GM12874 (cell line): ENCODE results near the gene ERP44.

Source experiments
- TF ChIP-seq, protein P1 (sequence below): IDR thresholded peaks from 2 replicates; pipeline ENCODE4 v1.5.1; 2011; ENCODE audit warnings: low read depth, mild to moderate bottlenecking, control low read depth, low read length, moderate library complexity; ENCODE audit not compliant: insufficient read depth

ERP44 gene

DNA sequence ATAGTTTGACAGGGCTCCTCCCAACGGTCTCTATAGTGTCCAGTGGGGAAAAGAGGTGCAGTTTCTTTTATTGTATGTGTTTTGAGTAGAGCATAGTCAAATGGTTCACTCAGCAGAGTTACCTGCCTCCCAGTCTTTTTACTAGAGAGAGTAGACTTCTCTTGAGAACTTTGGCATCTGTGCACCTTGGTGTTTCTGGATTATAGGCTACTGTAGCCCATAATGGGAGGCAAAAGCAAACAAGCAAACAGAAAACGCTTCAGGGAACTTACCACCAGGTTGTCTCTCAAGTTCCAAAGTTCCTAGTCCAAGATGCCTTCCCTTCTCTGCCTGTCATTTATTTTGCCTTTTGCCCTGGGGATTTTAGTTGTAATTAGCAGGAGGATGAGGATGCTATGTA is 26.4 kb upstream of the ERP44 start:
- TF ChIP-seq, protein P1, sequence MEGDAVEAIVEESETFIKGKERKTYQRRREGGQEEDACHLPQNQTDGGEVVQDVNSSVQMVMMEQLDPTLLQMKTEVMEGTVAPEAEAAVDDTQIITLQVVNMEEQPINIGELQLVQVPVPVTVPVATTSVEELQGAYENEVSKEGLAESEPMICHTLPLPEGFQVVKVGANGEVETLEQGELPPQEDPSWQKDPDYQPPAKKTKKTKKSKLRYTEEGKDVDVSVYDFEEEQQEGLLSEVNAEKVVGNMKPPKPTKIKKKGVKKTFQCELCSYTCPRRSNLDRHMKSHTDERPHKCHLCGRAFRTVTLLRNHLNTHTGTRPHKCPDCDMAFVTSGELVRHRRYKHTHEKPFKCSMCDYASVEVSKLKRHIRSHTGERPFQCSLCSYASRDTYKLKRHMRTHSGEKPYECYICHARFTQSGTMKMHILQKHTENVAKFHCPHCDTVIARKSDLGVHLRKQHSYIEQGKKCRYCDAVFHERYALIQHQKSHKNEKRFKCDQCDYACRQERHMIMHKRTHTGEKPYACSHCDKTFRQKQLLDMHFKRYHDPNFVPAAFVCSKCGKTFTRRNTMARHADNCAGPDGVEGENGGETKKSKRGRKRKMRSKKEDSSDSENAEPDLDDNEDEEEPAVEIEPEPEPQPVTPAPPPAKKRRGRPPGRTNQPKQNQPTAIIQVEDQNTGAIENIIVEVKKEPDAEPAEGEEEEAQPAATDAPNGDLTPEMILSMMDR = no peak

DNA sequence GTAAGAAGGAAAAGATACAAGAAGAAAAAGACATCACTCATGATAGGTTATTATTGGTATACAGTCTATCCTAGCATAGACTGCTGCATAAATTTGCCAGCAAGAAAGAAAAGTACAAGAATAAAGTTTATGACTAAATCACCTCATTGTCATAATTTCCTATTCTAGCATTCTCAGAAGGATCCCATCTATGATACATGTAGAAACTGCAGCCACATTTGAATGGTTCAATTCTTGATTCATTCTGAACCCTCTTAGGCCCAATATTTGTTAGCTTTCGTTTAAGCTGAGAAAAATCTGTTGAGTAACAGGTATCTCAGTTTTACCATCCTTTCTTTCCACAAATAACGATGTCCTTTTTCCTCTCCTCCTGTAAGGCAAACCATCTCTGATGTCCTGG is 21.5 kb upstream of the ERP44 start:
- TF ChIP-seq, protein P1 = no peak

GRCh38 chr9:100117316-100117715 is 18.5 kb upstream of the ERP44 start:
- TF ChIP-seq, protein P1 = no peak

GRCh38 chr9:100112677-100113336 is 14.0 kb upstream of the ERP44 start:
- TF ChIP-seq, protein P1 = no peak

- TF ChIP-seq, protein P1 = no peak
Measured at GRCh38 chr9:100111235-100111634, 12.4 kb upstream of the ERP44 start.

- TF ChIP-seq, protein P1 = no peak
Measured at GRCh38 chr9:100108559-100108958, 9.8 kb upstream of the ERP44 start.

DNA sequence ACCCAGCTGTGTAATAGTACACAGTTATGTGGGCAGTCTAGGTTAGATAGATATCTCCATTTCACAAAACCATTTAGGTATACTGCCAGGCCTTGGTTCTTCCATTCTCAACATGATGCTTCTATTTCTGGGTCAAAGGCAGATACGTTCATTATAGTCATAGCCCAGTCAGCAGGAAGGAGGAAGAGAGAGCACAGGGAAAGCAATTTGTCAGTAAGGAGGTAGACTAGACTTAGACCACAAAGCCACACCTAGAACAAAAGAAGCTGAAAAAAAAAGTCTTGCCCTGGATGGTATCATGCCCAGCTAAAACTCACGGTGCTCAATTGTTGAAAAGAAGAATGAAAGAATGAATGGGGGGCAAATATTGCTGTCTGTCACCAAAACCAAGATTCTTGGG is 7.8 kb upstream of the ERP44 start:
- TF ChIP-seq, protein P1 = no peak
